ENCODE results near the gene ACTR2.

- TF ChIP-seq POLR2A (IDR thresholded peaks at IDR 0.05; ENCODE audit: low read depth, low read length), result no peak
- no peak for TF ChIP-seq TAF1 (IDR thresholded peaks at IDR 0.05; ENCODE audit: borderline replicate concordance, low read depth, low read length)
Observed at GRCh38 chr2:65313954-65314256, 86.3 kb downstream of the ACTR2 start.
